Transverse colon (tissue), 4 donors: ENCODE data around the gene FLAD1. TPM values are rescaled to one million over a fixed set of nuclear protein-coding genes. Genes with fewer than 3 reads are reported as not detected.

Source experiments
- DNase-seq: peaks from one replicate; pipeline ENCODE4 v3.0.0-alpha.2; 2019
- H3K27ac ChIP-seq, 4 donors: fragments of 200-600 bp; sonication (generic); 2 replicates each; pipeline ENCODE4 v1.5.1; 2016 to 2018; ENCODE audit warnings: inconsistent platforms in 4 of 4
- H3K27me3 ChIP-seq: fragments of 200-600 bp; sonication (generic); 2 replicates; pipeline ENCODE4 v1.5.1; 2017; ENCODE audit warnings: inconsistent platforms
- H3K36me3 ChIP-seq, 4 donors: fragments of 200-600 bp; sonication (generic); 2 replicates each; pipeline ENCODE4 v1.5.1; 2017 to 2019; ENCODE audit warnings: inconsistent platforms in 4 of 4
- H3K4me1 ChIP-seq, 4 donors: fragments of 200-600 bp; sonication (generic); 2 replicates each; pipeline ENCODE4 v1.5.1; 2017 to 2020; ENCODE audit warnings: inconsistent platforms in 4 of 4
- H3K4me3 ChIP-seq, 4 donors: fragments of 200-600 bp; sonication (generic); 1 replicate in 1 of 4; 2 replicates in 3 of 4; pipeline versions ENCODE4 v1.5.1 to v1.6.1; 2017 to 2019; ENCODE audit warnings: inconsistent platforms in 4 of 4
- H3K9me3 ChIP-seq, 2 donors: fragments of 200-600 bp; sonication (generic); 2 replicates each; pipeline ENCODE4 v1.5.1; 2017 to 2019; ENCODE audit warnings: inconsistent platforms in 2 of 2
- EP300 ChIP-seq: sonication (generic); formaldehyde crosslinking; IDR thresholded peaks from one replicate; pipeline ENCODE4 v1.6.1; 2017; ENCODE audit warnings: antibody characterized with exemption, low read depth
- POLR2A ChIP-seq: fragments of 450-650 bp; IDR thresholded peaks from one replicate; pipeline ENCODE4 v1.6.1; 2016; ENCODE audit warnings: antibody characterized with exemption, mild to moderate bottlenecking, moderate library complexity
- POLR2AphosphoS5 ChIP-seq, 3 donors: sonication (generic); formaldehyde crosslinking; IDR thresholded peaks; one replicate each; pipeline ENCODE4 v1.6.1; 2016; ENCODE audit warnings: antibody characterized with exemption in 3 of 3
- WGBS, 2 donors: methylation state at CpG; one replicate each; pipeline ENCODE4 v1.1.5; 2018; ENCODE audit warnings: low coverage in 1 of 2; 5-methylcytosine and 5-hydroxymethylcytosine counted together
- in situ Hi-C, 4 donors: fragments of 200-750 bp; cut with MboI; loops; one replicate each; pipeline versions ENCODE4 v1.15.0 to v1.15.1; 2017; ENCODE audit warnings: low sequenced_read_pairs in 3 of 4, low pct_ligation_motif_present in 1 of 4, low pct_unique_long_range_greater_than_20kb in 1 of 4
- intact Hi-C: fragments of 100-400 bp; cut with DNase I; formaldehyde crosslinking; loops from one replicate; pipeline ENCODE4 v1.15.1; 2023; ENCODE audit warnings: low total_unique reads
- total RNA-seq, 4 donors: library from RNA; depleted of rRNA; stranded (reverse); fragments of >200 nt; gene quantifications; one replicate each; pipeline ENCODE4 v1.1.0, GENCODE V29; 2016
- TF ChIP-seq, protein P1 (sequence below), 5 experiments: fragments of 200-600 bp in 3 of 5; fragments of 450-650 bp in 2 of 5; sonication (generic) in 3 of 5; IDR thresholded peaks; 1 replicate in 2 of 5; 2 replicates in 3 of 5; pipeline ENCODE4 v1.5.1; 2016 to 2017; ENCODE audit warnings: antibody characterized with exemption in 5 of 5, inconsistent platforms in 3 of 5, mild to moderate bottlenecking in 2 of 5, moderate library complexity in 1 of 5

The FLAD1 gene
- total RNA-seq, 4 donors from 2014 or later, result 32.7 to 42.4 (median 36.0) TPM

DNA sequence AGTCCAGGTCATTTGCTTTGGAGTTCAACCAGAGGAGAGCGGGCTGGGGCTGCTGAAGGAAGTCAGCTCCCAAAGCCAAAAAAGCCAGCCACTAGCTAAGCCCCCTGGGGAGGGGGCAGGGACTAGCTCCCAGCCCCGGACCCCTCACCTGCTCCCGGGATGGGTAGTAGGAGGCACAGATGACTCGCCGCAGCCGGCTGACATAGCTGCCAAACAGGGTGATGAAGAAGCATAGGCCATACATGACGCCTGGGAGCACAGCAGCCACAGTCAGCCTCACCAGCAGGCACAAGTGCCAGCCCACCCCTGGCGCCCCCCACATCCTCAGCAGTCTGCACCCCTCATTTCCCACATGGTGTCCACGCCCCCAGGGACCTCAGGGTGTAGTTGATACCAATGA lies 43.0 kb downstream of the FLAD1 start:
- in situ Hi-C loops, result no loop called here
- DNase-seq, result no peak

DNA sequence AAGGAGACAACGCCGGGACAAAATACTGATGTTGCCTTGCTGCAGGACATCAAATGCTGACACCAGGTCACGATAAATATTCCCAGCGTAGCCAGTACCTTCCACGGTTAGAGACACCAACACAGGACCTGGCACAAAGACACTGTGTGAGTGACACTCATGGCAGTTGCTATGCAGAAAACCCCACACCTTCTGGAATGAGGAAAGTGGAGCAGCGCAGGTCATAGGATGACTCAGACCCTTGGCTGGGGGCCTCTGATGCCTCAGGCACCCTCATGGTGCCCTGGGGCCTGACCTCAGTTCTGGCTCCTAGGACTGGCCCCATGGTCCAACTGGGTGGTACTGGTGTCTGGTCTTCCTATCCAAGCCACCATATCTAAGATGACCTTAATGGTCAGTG lies 43.4 kb downstream of the FLAD1 start:
- no peaks in the 10 kb centered on the region for H3K36me3 ChIP-seq
- H3K9me3 ChIP-seq, result no peaks in the 10 kb centered on the region
- peaks cover 0 to 3% (median 0%) of the 10 kb centered on the region in 4 donors for H3K4me1 ChIP-seq
- in situ Hi-C loops (no loop called here), intact Hi-C loops (no loop called here)
- TF ChIP-seq EP300, result no peak
- TF ChIP-seq POLR2A, result no peak
- TF ChIP-seq, protein P1, sequence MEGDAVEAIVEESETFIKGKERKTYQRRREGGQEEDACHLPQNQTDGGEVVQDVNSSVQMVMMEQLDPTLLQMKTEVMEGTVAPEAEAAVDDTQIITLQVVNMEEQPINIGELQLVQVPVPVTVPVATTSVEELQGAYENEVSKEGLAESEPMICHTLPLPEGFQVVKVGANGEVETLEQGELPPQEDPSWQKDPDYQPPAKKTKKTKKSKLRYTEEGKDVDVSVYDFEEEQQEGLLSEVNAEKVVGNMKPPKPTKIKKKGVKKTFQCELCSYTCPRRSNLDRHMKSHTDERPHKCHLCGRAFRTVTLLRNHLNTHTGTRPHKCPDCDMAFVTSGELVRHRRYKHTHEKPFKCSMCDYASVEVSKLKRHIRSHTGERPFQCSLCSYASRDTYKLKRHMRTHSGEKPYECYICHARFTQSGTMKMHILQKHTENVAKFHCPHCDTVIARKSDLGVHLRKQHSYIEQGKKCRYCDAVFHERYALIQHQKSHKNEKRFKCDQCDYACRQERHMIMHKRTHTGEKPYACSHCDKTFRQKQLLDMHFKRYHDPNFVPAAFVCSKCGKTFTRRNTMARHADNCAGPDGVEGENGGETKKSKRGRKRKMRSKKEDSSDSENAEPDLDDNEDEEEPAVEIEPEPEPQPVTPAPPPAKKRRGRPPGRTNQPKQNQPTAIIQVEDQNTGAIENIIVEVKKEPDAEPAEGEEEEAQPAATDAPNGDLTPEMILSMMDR (IDR thresholded peaks at IDR 0.05), result no peak
- TF ChIP-seq POLR2AphosphoS5 (IDR thresholded peaks at IDR 0.05), result no peak
- no peak overlapping the region for H3K27ac ChIP-seq
- no peak for DNase-seq
- 91% methylated on average over 6 of the region's 6 CpGs; no CpG with 5 or more reads in 1 of the 2 donors for WGBS, 2 donors
- H3K4me3 ChIP-seq, result no peak overlapping the region
- no peaks in the 10 kb centered on the region for H3K27me3 ChIP-seq

More for the DNA sequence above, 43.0 kb downstream of the FLAD1 start:
- Histone ChIP-seq H3K4me3 (no peak overlapping the region), H3K9me3 (no peaks in the 10 kb centered on the region), H3K27me3 (no peaks in the 10 kb centered on the region), H3K4me1 (peaks cover 0 to 3% (median 0%) of the 10 kb centered on the region in 4 donors), H3K36me3 (no peaks in the 10 kb centered on the region), H3K27ac (no peak overlapping the region)
- WGBS, 2 donors, result 79% methylated on average over 9 of the region's 9 CpGs; no CpG with 5 or more reads in 1 of the 2 donors
- TF ChIP-seq EP300 (no peak), POLR2A (no peak), POLR2AphosphoS5 (IDR thresholded peaks at IDR 0.05) (no peak)
- TF ChIP-seq, protein P1 (IDR thresholded peaks at IDR 0.05), result no peak
- intact Hi-C loops, result no loop called here

DNA sequence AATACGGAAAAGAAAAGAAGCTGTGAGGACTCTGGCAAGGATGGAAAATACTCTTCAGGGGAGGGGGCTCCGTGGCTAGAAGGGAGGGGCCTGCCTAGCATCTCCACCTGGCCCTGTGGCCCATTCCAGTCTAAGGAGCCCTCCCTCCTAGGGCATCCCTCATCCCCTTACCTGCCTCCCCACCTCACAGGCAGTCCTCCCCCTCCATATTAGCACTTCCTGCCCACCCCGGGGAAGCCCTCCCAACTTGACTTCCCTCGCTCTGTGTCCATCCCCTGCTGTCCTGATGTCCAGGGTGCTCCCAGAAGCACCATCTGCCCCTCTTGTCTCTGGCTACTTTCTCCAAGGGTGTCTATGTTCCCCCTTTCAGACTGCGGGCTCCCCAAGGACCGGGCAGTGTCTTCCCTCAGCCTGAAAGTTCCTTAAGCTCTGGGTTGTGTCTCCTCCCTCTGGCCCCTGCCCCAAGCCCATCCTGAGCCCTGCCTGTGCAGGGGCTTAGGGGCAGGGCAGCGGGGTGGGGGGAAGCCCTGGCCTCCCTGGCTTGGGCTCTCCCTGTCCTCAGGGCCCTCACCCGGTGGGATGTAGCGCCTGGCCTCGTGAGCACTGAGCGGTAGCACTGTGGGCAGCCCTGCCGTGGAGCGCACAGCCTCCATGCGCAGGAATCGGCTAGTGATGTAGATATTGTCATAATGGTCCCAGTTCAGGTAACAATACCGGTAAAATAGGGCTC lies 46.5 kb downstream of the FLAD1 start:
- no peaks in the 10 kb centered on the region for H3K9me3 ChIP-seq
- DNase-seq, result no peak
- H3K36me3 ChIP-seq, result no peaks in the 10 kb centered on the region
- no peaks in the 10 kb centered on the region for H3K27me3 ChIP-seq
- WGBS, 2 donors, result 85 to 100% methylated on average over 2 to 16 of the region's 16 CpGs
- TF ChIP-seq, protein P1 (IDR thresholded peaks at IDR 0.05), result no peak
- TF ChIP-seq EP300 (no peak), POLR2A (no peak), POLR2AphosphoS5 (IDR thresholded peaks at IDR 0.05) (no peak)
- in situ Hi-C loops (no loop called here), intact Hi-C loops (no loop called here)
- no peaks in the 10 kb centered on the region for H3K4me1 ChIP-seq
- H3K27ac ChIP-seq, result no peak overlapping the region
- no peak overlapping the region for H3K4me3 ChIP-seq

DNA sequence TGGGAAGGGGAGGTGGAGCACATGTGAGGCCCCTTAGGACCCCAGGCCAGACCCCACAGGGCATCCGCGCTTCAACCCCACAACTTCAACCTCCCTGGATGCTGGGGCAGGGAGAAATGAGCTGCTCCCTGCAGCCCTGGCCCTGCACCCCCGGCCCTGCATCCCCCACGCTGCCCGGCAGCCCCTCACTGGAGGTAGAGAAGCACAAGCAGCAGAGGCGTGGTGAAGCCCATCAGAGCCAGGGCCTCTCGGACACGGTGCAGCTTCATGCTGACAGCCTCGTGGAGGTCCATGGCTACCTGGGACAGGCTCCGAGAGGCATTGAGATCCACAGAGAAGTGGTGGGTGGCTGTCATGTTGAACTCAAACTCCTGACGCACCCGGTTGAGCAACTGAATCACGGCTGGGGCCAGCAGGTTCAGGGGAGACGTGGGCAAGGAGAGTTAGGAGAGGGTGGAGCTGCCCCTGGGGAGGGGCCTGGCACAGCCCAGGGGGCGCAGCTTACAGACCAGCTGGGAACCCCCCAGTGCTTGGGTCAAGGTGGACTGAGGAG lies 47.2 kb downstream of the FLAD1 start:
- intact Hi-C loops (no loop called here), in situ Hi-C loops (no loop called here)
- Histone ChIP-seq H3K27me3 (no peaks in the 10 kb centered on the region), H3K9me3 (no peaks in the 10 kb centered on the region), H3K36me3 (no peaks in the 10 kb centered on the region), H3K4me1 (no peaks in the 10 kb centered on the region), H3K27ac (no peak overlapping the region), H3K4me3 (no peak overlapping the region)
- DNase-seq, result no peak
- 86 to 100% methylated on average over 1 to 15 of the region's 15 CpGs for WGBS, 2 donors
- TF ChIP-seq POLR2A (no peak), EP300 (no peak), POLR2AphosphoS5 (IDR thresholded peaks at IDR 0.05) (no peak)
- TF ChIP-seq, protein P1 (IDR thresholded peaks at IDR 0.05), result no peak
